Measurements from ENCODE around the gene TSPAN15. TPM values are rescaled to one million over a fixed set of nuclear protein-coding genes. Genes with fewer than 3 reads are reported as not detected.
"Not testable (repeated sequence)": the region's sequence is repeated elsewhere in the genome, so short reads cannot be mapped to it uniquely, and the experiment has no call there.

The TSPAN15 gene
- total and polyA plus RNA-seq, 3 donors from 2014 or later: 29.7 to 37.5 (median 35.3) TPM

- no peaks in the 10 kb centered on the region for H3K9me3 ChIP-seq
- WGBS, 2 donors: 75 to 82% methylated on average over 3 of the region's 3 CpGs
- TF ChIP-seq, protein P1, sequence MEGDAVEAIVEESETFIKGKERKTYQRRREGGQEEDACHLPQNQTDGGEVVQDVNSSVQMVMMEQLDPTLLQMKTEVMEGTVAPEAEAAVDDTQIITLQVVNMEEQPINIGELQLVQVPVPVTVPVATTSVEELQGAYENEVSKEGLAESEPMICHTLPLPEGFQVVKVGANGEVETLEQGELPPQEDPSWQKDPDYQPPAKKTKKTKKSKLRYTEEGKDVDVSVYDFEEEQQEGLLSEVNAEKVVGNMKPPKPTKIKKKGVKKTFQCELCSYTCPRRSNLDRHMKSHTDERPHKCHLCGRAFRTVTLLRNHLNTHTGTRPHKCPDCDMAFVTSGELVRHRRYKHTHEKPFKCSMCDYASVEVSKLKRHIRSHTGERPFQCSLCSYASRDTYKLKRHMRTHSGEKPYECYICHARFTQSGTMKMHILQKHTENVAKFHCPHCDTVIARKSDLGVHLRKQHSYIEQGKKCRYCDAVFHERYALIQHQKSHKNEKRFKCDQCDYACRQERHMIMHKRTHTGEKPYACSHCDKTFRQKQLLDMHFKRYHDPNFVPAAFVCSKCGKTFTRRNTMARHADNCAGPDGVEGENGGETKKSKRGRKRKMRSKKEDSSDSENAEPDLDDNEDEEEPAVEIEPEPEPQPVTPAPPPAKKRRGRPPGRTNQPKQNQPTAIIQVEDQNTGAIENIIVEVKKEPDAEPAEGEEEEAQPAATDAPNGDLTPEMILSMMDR (IDR thresholded peaks at IDR 0.05): no peak
- no peak for TF ChIP-seq POLR2A (IDR thresholded peaks at IDR 0.05)
- H3K4me1 ChIP-seq: no peaks in the 10 kb centered on the region
- no peak for DNase-seq
- no peak overlapping the region for H3K27ac ChIP-seq
- H3K36me3 ChIP-seq (ENCODE audit: low read depth, missing control alignments): no peaks in the 10 kb centered on the region
- no peaks in the 10 kb centered on the region for H3K27me3 ChIP-seq
- intact Hi-C loops (cut with DNase I; ENCODE audit: low total_unique reads): no loop called here
- no peak overlapping the region for H3K4me3 ChIP-seq
Observed at GRCh38 chr10:69533658-69534057, 82.4 kb downstream of the TSPAN15 start.

- WGBS, 2 donors: 90 to 94% methylated on average over 11 of the region's 11 CpGs
- H3K4me1 ChIP-seq; intact Hi-C loops (cut with DNase I; ENCODE audit: low total_unique reads); H3K4me3 ChIP-seq; H3K27ac ChIP-seq; H3K27me3 ChIP-seq; DNase-seq; H3K9me3 ChIP-seq; H3K36me3 ChIP-seq (ENCODE audit: low read depth, missing control alignments): not testable (repeated sequence)
Observed at GRCh38 chr10:69536521-69536920, 85.3 kb downstream of the TSPAN15 start.

GRCh38 chr10:69537449-69537848 is 86.2 kb downstream of the TSPAN15 start:
- no peak for DNase-seq
- Histone ChIP-seq H3K27me3 (no peaks in the 10 kb centered on the region), H3K36me3 (ENCODE audit: low read depth, missing control alignments) (no peaks in the 10 kb centered on the region), H3K4me1 (no peaks in the 10 kb centered on the region), H3K27ac (no peak overlapping the region), H3K9me3 (no peaks in the 10 kb centered on the region), H3K4me3 (no peak overlapping the region)
- intact Hi-C loops (cut with DNase I; ENCODE audit: low total_unique reads): no loop called here
- TF ChIP-seq, protein P1 (IDR thresholded peaks at IDR 0.05): no peak
- no peak for TF ChIP-seq POLR2A (IDR thresholded peaks at IDR 0.05)
- 86% methylated on average over 6 of the region's 6 CpGs for WGBS, 2 donors

GRCh38 chr10:69538461-69538860 is 87.2 kb downstream of the TSPAN15 start:
- H3K9me3 ChIP-seq: no peaks in the 10 kb centered on the region
- intact Hi-C loops (cut with DNase I; ENCODE audit: low total_unique reads): no loop called here
- no peaks in the 10 kb centered on the region for H3K36me3 ChIP-seq (ENCODE audit: low read depth, missing control alignments)
- H3K4me3 ChIP-seq: no peak overlapping the region
- DNase-seq: no peak
- H3K4me1 ChIP-seq: no peaks in the 10 kb centered on the region
- TF ChIP-seq, protein P1 (IDR thresholded peaks at IDR 0.05): no peak
- 83 to 85% methylated on average over 2 to 3 of the region's 3 CpGs for WGBS, 2 donors
- no peak overlapping the region for H3K27ac ChIP-seq
- H3K27me3 ChIP-seq: no peaks in the 10 kb centered on the region

- DNase-seq: no peak
- TF ChIP-seq POLR2A (IDR thresholded peaks at IDR 0.05): no peak
- no peaks in the 10 kb centered on the region for H3K27me3 ChIP-seq
- no peak overlapping the region for H3K4me3 ChIP-seq
- no peak overlapping the region for H3K27ac ChIP-seq
- no peaks in the 10 kb centered on the region for H3K9me3 ChIP-seq
- 67 to 93% methylated on average over 2 of the region's 2 CpGs for WGBS, 2 donors
- intact Hi-C loops (cut with DNase I; ENCODE audit: low total_unique reads): no loop called here
- no peaks in the 10 kb centered on the region for H3K36me3 ChIP-seq (ENCODE audit: low read depth, missing control alignments)
- no peaks in the 10 kb centered on the region for H3K4me1 ChIP-seq
Observed at GRCh38 chr10:69541463-69541862, 90.2 kb downstream of the TSPAN15 start.

- no peak for TF ChIP-seq POLR2A (IDR thresholded peaks at IDR 0.05)
- TF ChIP-seq, protein P1 (IDR thresholded peaks at IDR 0.05): no peak
- H3K9me3 ChIP-seq: no peaks in the 10 kb centered on the region
- no peaks in the 10 kb centered on the region for H3K4me1 ChIP-seq
- H3K27ac ChIP-seq: no peak overlapping the region
- no peaks in the 10 kb centered on the region for H3K36me3 ChIP-seq (ENCODE audit: low read depth, missing control alignments)
- DNase-seq: no peak
- H3K4me3 ChIP-seq: no peak overlapping the region
- H3K27me3 ChIP-seq: no peaks in the 10 kb centered on the region
- intact Hi-C loops (cut with DNase I; ENCODE audit: low total_unique reads): no loop called here
Observed at GRCh38 chr10:69549959-69550358, 98.7 kb downstream of the TSPAN15 start.

All from testis (tissue), 3 donors.